NCI-H1048 (cell line): ENCODE measurements around the gene LYPD6.

ENCODE experiments used
- DNase-seq: peaks from one replicate; lab custom pipeline; 2025; lab: John Stamatoyannopoulos, UW

LYPD6 gene

DNA sequence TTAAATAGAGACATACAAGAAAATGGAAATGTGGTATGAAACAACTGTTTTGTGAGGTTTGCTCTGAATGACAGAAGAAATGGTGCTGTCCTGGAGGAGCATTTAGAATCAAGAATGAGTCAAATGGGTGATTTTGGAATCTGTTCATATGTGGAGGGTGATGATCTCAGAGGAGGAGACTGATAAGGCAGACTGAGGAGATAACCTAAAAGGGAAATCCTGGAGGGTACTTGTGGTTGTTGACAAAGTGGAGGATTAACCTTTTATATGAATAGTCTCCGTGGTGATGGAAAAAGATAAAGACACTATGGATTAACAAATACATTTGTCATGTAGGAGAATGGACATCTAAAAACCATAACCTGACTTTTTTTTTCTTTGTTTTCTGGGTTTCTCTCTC, 183.1 kb downstream of the LYPD6 start:
- DNase-seq, result no peak
